ENCODE results near the gene LRIT1.

The LRIT1 gene

DNA sequence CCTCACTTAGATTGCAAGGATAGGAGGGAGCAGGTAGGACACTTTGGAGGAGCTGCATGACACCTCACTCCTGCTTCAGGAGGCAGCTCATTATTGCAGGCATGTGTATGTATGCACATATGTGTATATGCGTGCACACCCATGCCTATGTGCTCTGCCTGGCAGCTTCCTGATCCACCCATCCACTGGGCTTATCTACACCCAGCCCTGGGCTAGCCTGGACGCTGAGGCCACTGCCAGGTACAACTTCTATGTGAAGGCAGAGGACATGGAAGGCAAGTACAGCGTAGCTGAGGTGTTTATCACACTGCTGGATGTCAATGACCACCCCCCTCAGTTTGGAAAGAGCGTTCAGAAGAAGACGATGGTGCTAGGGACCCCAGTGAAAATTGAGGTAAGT lies 29.3 kb downstream of the LRIT1 start:
- no peak for FAIRE-seq

GRCh38 chr10:84211566-84211965 lies 29.8 kb downstream of the LRIT1 start:
- FAIRE-seq: no peak

GRCh38 chr10:84208023-84208422 lies 33.3 kb downstream of the LRIT1 start:
- no peak for FAIRE-seq

GRCh38 chr10:84205853-84206525 lies 35.4 kb downstream of the LRIT1 start:
- FAIRE-seq: no peak

DNA sequence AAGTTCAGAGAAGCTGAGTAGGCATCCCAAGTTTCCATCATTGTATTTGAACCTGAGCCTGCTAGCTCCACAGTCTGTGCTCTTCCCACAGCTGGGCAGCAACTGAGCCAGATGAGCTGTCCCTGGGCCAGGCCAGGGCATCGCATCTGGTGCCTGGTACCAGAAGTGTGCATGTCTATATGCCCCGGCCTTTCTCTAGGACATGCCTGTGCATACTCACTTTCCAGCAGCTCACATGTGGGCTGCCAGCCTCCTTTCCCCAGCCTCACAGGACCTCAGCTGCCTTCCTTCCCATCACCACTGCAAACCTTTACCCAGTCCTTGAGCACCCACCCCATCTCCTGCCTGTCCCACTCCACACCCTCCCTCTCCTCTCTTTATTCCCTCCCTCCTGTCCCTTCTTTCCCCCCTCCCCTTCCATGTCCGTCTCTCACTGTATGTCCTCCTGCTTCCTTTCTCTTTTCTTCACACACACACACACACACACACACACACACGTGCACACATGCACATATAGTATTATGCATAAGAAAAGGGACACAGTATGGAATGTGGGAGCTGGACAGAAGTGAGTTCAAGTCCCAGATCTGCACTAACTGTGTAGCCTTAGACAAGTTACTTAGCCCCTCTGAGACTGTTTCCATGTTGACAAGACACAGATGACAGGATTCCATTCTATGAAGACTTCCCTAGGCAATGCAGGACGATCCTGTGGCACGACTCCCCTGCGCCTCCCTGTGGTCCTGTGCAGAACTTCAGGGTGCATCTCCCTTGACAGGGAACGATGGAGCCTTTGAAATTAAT lies 36.1 kb downstream of the LRIT1 start:
- FAIRE-seq: no peak

GRCh38 chr10:84204610-84205009 lies 36.7 kb downstream of the LRIT1 start:
- no peak for FAIRE-seq

DNA sequence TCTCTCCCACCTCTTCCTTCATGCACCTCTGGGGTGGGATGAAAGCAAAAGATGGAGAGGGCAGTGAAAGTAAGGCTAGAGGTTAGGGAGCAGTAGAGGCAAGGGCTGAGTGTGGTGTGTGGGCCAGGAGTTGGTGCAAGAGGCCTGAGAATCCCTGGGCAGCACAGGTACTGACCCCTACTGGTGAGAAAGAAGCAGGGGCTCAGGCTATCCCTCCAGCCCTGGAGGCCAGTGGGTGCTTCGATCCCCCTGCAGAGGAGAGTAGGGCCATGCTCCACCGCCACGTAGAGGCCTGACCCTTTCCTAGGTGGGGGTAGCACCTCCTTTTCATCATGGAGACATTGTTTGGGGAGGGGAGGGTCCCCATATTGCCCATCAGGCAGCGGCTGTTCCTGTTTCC lies 37.2 kb downstream of the LRIT1 start:
- no peak for FAIRE-seq

- no peak for FAIRE-seq
These were observed 39.0 kb downstream of the LRIT1 start for GRCh38 chr10:84202349-84202748.

DNA sequence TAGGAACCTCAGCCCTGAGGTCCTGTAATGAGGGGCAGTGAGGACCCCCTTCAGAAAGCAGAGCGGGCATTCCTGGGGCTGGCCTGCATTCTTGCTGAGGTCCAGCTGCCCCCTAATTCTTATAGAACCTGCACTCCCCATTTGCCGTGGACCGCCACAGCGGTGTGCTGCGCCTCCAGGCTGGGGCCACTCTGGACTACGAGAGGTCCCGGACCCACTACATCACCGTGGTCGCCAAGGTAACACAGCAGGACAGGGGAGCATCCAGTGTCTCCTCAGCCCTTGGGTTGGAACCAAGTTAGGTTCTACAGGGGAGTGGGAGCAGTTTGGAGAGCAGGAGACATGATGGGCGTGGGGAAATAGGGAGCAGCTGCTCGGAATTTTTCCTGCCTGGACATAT lies 39.7 kb downstream of the LRIT1 start:
- no peak for FAIRE-seq

- no peak for FAIRE-seq
These were observed 40.1 kb downstream of the LRIT1 start for GRCh38 chr10:84201244-84201606.

DNA sequence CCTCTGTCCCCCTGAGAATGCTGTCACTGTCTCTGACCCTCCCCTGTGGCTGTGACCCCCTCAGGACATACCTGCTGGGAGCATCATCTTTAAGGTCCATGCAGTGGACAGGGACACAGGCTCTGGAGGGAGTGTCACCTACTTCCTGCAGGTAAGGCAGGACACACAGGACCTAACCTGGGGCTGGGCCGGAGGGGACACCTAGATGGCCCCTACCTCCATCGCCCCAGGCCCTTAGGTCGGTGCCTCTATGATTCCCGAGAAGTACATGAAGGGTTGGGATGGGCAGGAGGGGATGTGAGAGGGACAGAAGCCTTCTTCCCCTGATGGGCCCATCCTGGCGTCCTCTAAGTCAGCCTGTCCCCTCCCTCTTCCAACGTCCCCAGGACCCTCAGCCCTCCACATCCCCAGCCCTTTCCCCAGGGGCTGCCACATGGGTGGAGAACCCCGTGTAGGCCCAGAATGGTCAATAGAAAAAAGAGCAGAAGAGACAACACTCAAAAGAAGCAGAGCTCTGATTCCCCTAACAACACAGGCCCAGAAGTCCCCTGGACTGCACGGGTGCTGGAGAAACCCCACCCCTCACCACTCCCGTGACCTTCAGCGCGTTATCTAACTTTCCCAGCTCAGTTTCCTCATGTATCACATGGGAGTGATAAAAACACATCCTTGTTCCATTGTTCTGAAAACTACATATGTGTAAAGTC lies 40.7 kb downstream of the LRIT1 start:
- no peak for FAIRE-seq

GRCh38 chr10:84198206-84198915 lies 43.0 kb downstream of the LRIT1 start:
- no peak for FAIRE-seq

DNA sequence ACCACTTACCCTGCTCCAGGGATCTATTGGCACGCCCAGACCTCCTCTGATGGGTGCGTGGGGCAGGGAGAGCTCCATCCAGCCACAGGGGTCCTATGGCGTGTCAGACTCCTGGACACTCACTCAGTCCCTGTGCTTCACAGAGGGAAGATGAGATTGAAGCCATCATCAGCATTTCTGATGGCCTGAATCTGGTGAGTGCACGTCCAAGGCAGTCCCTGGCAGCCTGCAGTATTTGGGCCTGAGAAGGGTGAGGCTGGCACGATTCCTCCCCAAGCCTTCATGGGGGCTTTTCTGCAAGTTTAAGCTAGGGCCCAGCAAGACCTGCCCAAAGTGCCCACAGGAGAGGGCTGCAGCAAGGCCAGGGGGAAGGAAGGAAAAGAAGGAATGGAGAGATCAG lies 43.7 kb downstream of the LRIT1 start:
- FAIRE-seq: no peak

GRCh38 chr10:84196941-84197340 lies 44.4 kb downstream of the LRIT1 start:
- no peak for FAIRE-seq

DNA sequence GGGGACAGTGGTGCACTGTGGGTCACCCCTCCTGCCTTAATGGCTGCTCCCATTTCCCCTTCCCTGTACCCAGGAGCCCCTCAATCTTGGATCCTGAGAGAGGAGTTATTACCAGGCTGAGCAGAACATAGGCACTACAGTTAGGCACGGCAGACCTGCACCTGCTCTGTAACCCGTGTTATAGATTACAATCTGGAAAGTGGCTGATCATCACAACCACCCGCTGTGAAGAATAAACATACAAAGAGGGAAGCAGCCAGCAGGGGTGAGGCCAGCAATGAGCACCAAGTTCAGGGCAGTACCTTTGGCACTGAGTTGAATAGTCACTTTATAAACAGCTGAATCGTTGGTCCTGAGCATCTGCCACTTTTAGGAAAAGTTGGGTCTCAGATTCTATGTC lies 45.3 kb downstream of the LRIT1 start:
- no peak for FAIRE-seq

- FAIRE-seq: no peak
These were observed 46.1 kb downstream of the LRIT1 start for GRCh38 chr10:84195044-84195830.

- no peak for FAIRE-seq
These were observed 46.8 kb downstream of the LRIT1 start, which contains the start of gene CDHR1 for GRCh38 chr10:84194424-84195043. CDHR1 (plus strand) TSS chr10:84194537; CDS start chr10:84194761, 224 bp downstream.

DNA sequence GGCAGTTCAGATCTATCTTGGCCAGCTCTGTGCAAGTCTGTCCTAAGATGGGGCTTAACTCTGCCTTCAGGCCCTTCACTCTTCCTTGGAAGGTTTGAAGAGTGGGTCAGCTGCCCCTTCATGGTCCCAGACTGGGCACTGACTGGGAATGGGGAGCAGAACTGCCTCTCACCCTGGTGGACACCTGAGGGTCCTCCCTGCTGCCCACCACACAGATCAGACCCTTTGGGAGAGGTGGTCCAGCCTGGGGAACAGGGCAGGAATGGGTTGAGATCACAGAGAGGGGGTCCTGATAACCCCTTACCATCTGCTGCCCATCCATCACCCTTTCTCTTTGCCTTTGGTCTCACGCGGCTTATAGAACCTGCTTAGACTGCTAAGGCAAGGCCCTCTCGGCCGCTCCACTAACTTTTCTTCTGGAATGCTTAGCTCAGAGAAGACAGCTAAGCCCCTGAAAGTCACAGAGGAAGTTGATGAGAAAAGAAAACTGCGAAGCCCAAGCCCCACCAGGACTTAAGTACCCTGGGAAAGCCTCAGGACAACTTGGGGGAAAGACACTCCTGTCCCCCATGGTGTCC lies 47.4 kb downstream of the LRIT1 start:
- FAIRE-seq: no peak

GRCh38 chr10:84193327-84193726 lies 48.0 kb downstream of the LRIT1 start:
- no peak for FAIRE-seq

DNA sequence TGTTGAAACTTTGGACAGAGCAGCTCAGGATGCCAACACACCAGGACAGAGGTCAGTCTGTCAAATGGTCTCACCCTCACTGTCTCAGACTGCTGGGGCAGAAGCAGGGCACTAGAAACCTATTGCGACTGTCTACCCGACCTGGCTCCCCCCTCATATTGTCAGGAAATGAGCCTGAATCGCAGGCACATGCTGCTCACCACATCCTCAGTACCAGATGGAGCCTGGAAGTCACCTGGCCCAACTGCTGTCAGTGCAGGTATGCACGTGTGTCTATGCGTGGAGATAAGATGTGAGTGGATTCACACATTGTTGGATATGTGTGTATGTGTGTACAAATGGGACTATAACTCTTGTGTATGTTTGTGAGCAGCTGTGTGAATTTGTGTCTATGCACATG lies 50.2 kb downstream of the LRIT1 start:
- FAIRE-seq: no peak

GRCh38 chr10:84190621-84191020 lies 50.7 kb downstream of the LRIT1 start:
- FAIRE-seq: no peak
